HG02588 (cell line): ENCODE measurements around the gene CARD6.
"Not testable (repeated sequence)": the region's sequence is repeated elsewhere in the genome, so short reads cannot be mapped to it uniquely, and the experiment has no call there.

ENCODE experiments used
- ATAC-seq: cut with Tn5 transposase; IDR thresholded peaks from one replicate; pipeline ENCODE4 v1.9.1; 2021; ENCODE audit warnings: mild to moderate bottlenecking, moderate library complexity; ENCODE audit not compliant: unreplicated experiment

The CARD6 gene

GRCh38 chr5:40841068-40841805, at the start of gene CARD6:
Gene CARD6 (plus strand): TSS chr5:40841367. CDS start chr5:40841383, 16 bp downstream.
- peak; percentile 49 for ATAC-seq

- no peak for ATAC-seq
These were observed 49.4 kb upstream of the CARD6 start for GRCh38 chr5:40791715-40792139.

- not testable (repeated sequence) for ATAC-seq
These were observed 48.5 kb upstream of the CARD6 start for GRCh38 chr5:40792691-40793090.

- ATAC-seq = not testable (repeated sequence)
These were observed 46.8 kb upstream of the CARD6 start for GRCh38 chr5:40794340-40794739.

- ATAC-seq = not testable (repeated sequence)
These were observed 46.3 kb upstream of the CARD6 start for GRCh38 chr5:40794877-40795276.

- no peak for ATAC-seq
These were observed 44.7 kb upstream of the CARD6 start for GRCh38 chr5:40796487-40796889.

GRCh38 chr5:40797273-40798011, 43.7 kb upstream of the CARD6 start:
- ATAC-seq = peak; percentile 37

- ATAC-seq = peak; percentile 97
These were observed 43.0 kb upstream of the CARD6 start, which contains the start of gene PRKAA1 for GRCh38 chr5:40798012-40798800. Gene PRKAA1 (minus strand): TSS chr5:40798374. CDS start chr5:40798189, 185 bp downstream.

GRCh38 chr5:40798801-40799210, 42.4 kb upstream of the CARD6 start:
- ATAC-seq = no peak

- no peak for ATAC-seq
These were observed 41.9 kb upstream of the CARD6 start for GRCh38 chr5:40799258-40799657.

GRCh38 chr5:40801771-40802562, 39.2 kb upstream of the CARD6 start:
- no peak for ATAC-seq

- no peak for ATAC-seq
These were observed 29.0 kb upstream of the CARD6 start for GRCh38 chr5:40812125-40812524.

- no peak for ATAC-seq
These were observed 27.4 kb upstream of the CARD6 start for GRCh38 chr5:40813698-40814281.

- no peak for ATAC-seq
These were observed 17.7 kb upstream of the CARD6 start for GRCh38 chr5:40823459-40823858.

- ATAC-seq = not testable (repeated sequence)
These were observed 15.6 kb upstream of the CARD6 start for GRCh38 chr5:40825461-40826043.

- no peak for ATAC-seq
These were observed 14.5 kb upstream of the CARD6 start for GRCh38 chr5:40826489-40827187.

GRCh38 chr5:40827188-40827977, 13.8 kb upstream of the CARD6 start:
- no peak for ATAC-seq

- no peak for ATAC-seq
These were observed 13.0 kb upstream of the CARD6 start for GRCh38 chr5:40828021-40828631.
